ENCODE measurements around the gene PSME1. TPM values are rescaled to one million over a fixed set of nuclear protein-coding genes. Genes with fewer than 3 reads are reported as not detected.
A peak's percentile ranks its signal among the peaks of the same experiment; 100 is the strongest.

The PSME1 gene
- total RNA-seq, 1 experiment from 2014 or later, result 57.9 TPM

DNA sequence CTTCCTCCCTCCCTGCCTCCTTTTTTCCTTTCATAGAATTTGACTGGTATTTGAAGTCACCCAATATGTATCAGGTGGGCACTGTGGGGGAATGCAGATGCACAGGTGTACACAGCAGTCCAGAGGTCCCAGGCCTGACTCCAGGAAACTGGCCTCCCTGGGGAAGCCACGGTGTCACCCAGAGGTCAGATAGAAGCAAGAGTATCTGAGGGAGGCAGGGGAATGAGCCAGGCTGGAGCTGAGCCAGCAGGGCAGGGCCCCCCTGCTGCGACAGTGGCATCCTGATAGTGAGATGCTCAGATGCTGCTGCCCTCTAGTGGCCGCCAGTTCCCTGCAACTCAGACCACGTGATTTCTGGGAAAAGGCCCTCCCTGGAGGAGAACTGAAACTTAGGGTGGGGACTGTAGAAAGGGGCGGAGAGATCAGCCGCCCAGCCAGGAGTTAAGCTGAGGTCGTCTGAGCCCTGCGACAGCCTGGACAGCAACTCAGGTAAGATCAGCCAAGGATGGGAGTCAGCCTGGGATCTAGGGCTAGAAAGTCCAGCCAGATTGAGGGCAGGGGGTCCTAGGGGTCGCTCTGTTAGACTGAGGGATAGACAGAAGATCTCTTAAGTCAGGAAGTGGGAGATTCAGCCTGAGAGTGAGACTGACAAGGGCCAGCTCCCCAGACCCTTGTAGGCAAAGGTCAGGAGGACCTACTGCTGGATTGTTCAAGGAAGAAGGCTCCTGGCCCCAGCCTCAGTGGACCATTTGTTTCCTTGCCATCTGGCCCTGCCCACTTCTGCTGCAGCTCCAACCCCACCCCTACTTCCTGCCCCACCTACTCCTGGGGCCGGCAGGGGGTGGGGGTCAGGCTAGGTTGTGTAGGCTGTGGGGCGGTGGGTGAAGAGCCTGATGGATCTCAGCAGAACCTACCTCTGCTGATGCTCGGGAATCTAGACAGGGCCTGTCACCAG lies 25.1 kb downstream of the PSME1 start, which contains the start of gene IRF9:
TSS of gene IRF9 (plus strand) at position 416 of the 955 bp plus-strand sequence. CDS start 880 bp downstream, outside the sequence.
- in situ Hi-C loops (cut with HindIII; ENCODE audit: low sequenced_read_pairs), result no loop called here
- peak; percentile 90 for DNase-seq (ENCODE audit: low spot score)

DNA sequence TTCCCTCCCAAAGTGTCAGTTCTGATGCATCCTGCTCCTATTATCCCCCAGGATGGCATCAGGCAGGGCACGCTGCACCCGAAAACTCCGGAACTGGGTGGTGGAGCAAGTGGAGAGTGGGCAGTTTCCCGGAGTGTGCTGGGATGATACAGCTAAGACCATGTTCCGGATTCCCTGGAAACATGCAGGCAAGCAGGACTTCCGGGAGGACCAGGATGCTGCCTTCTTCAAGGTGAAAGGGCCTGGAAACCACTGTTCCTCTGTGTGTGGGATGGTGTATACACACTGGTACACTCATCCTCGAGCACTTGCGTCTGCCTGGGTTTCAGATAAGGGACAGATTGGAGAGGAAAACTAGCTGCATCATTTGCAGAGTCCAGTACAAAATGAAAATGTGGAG lies 26.1 kb downstream of the PSME1 start:
- DNase-seq (ENCODE audit: low spot score), result no peak
- in situ Hi-C loops (cut with HindIII; ENCODE audit: low sequenced_read_pairs), result no loop called here

DNA sequence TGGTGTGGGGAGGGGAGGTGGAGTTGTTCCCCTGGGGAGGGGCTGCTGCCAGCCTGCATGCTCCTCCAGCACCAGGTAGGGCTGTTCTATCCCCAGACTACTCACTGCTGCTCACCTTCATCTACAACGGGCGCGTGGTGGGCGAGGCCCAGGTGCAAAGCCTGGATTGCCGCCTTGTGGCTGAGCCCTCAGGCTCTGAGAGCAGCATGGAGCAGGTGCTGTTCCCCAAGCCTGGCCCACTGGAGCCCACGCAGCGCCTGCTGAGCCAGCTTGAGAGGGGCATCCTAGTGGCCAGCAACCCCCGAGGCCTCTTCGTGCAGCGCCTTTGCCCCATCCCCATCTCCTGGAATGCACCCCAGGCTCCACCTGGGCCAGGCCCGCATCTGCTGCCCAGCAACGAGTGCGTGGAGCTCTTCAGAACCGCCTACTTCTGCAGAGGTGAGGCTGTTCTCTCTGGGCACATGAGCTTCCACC lies 28.6 kb downstream of the PSME1 start:
- DNase-seq (ENCODE audit: low spot score), result no peak

DNA sequence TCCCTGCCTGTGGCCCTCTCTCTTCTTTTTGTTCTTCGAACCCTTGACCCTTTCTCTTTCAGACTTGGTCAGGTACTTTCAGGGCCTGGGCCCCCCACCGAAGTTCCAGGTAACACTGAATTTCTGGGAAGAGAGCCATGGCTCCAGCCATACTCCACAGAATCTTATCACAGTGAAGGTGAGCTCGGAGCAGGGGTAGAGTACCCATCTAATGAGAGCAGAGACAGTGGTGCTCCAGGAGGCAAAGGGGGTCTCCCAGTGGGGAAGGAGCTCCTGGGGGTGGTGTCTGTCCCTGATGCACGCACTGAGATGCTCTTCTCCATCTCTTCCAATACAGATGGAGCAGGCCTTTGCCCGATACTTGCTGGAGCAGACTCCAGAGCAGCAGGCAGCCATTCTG lies 29.8 kb downstream of the PSME1 start:
- in situ Hi-C loops (cut with HindIII; ENCODE audit: low sequenced_read_pairs), result no loop called here
- DNase-seq (ENCODE audit: low spot score), result no peak

More for the DNA sequence above, 28.6 kb downstream of the PSME1 start:
- in situ Hi-C loops (cut with HindIII; ENCODE audit: low sequenced_read_pairs), result no loop called here

DNA sequence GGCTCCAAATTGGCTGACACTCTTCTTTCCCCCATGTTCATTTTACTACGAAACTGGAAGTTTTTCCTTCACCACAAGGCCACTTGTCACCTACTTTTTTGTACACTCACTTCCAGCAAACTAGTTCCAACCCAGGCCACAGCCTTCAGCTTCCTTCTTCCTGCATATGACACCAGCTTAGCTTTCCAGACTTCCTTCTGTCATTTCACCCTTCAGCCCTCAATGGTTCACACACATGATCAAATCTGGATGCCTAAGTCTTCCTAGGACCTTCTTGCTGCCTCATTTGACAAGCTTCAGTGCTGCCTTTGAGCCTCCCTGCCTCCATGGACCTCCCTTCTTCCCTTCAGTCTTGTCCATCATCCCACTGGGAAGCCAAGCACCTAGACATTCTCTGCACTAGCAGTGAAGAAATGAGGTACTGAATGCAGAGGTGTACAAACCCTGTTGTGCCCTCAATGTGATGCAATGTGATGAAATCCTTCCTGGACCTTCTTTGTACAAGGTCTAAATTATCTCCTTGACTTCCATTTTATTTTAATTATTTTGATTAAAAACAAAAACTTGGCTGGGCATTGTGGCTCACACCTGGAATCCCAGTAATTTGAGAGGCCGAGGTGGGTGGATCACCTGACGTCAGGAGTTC lies 31.6 kb downstream of the PSME1 start:
- no peak for DNase-seq (ENCODE audit: low spot score)
- in situ Hi-C loops (cut with HindIII; ENCODE audit: low sequenced_read_pairs), result no loop called here

DNA sequence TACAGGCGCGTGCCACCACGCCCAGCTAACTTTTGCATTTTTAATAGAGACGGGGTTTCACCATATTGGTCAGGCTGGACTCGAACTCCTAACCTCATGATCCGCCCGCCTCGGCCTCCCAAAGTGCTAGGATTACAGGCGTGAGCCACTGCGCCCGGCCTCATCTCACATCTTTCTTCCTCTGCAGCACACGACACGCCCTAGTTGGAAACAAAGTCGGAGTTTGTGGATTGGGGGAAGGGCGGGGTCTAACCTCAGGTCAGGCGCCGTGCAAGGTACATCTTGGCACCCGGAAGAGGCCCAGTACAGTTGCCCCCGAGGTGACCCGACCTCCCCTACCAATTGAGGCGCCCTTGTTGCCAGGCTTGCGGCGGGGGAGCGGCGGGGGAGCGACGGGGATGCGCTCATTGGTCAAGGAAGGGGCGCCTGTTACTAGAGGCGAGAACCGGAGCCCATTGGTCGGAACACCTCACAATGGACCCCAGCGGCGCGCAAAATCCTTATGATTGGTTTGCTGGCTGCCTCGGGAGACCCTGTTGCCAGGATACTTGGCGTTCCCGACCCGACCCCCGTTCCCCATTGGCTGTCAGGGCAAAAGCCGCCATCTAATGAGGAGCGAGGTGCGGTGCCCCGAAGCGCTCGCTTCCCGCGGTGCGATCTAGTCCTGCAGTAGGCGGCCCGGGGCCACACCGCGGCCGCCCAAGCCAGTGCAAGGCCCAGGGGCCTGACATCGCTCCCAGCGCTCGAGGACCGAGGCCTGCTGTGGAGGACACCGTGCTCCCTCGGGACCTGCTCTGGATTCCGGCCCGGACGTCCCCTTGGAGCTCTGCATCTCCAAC lies 35.6 kb downstream of the PSME1 start, which contains the start of gene REC8:
TSS of gene REC8 (plus strand) at position 659 of the 839 bp plus-strand sequence. CDS start 473 bp downstream, outside the sequence.
- in situ Hi-C loops (cut with HindIII; ENCODE audit: low sequenced_read_pairs), result no loop called here
- DNase-seq (ENCODE audit: low spot score), result peak; percentile 97

DNA sequence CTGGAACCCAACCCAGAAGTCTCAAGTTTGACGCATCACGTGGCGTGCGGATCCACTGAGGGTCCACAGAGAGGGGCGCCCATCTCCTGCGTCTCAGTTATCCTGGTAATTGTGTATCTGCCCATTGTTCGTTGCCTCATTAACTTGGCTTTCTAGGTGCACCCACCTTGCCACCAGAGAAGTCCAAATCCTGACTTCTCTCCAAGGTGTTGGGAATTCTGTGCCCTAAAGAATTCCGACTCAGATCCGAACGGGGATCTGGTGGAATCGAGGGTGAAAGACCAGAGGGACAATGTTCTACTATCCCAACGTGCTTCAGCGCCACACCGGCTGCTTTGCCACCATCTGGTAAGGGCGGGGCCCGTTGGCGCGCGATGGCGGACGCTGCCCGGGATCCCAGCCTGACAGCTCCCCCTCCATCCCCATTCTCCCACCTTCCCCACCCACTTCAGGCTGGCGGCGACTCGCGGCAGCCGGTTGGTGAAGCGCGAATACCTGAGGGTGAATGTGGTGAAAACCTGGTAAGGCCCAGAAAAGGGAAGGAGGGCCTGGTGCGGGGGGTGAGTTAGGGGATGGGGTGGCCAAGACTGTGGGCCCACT lies 36.4 kb downstream of the PSME1 start:
- in situ Hi-C loops (cut with HindIII; ENCODE audit: low sequenced_read_pairs), result no loop called here
- DNase-seq (ENCODE audit: low spot score), result peak; percentile 39

DNA sequence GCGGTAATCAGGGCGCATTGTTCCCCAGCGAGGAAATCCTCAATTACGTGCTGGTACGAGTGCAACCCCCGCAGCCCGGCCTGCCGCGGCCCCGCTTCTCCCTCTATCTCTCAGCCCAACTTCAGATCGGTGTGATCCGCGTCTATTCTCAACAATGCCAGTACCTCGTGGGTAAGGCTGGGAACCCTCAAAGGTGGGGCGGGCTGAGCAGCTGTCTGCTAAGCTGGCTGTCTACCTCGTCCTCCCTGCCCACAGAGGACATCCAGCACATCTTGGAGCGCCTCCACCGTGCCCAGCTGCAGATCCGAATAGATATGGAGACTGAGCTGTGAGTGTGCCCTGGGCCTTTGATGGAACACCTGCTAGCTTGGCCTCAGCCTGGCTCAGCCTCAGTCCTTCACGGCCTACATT lies 36.9 kb downstream of the PSME1 start:
- peak; percentile 43 for DNase-seq (ENCODE audit: low spot score)
- in situ Hi-C loops (cut with HindIII; ENCODE audit: low sequenced_read_pairs), result no loop called here

DNA sequence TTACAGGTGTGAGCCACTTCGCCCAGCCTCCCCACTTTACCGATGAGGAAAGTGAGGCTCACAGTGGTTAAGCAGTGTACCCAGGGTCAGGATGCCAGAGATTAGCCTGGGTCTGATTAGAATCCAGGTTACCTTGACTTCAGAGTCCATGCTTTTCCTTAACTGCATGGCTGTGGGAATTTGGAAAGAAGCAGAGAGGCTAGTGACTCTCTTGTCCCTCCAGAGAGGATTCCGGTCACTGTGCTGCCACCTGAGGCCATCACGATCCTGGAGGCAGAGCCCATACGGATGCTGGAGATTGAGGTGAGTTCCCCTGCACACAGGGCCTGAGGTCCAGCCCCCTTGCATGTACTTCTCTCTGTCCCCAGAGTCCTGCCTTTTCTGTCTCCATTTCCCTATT lies 40.6 kb downstream of the PSME1 start:
- no peak for DNase-seq (ENCODE audit: low spot score)
- in situ Hi-C loops (cut with HindIII; ENCODE audit: low sequenced_read_pairs), result no loop called here

DNA sequence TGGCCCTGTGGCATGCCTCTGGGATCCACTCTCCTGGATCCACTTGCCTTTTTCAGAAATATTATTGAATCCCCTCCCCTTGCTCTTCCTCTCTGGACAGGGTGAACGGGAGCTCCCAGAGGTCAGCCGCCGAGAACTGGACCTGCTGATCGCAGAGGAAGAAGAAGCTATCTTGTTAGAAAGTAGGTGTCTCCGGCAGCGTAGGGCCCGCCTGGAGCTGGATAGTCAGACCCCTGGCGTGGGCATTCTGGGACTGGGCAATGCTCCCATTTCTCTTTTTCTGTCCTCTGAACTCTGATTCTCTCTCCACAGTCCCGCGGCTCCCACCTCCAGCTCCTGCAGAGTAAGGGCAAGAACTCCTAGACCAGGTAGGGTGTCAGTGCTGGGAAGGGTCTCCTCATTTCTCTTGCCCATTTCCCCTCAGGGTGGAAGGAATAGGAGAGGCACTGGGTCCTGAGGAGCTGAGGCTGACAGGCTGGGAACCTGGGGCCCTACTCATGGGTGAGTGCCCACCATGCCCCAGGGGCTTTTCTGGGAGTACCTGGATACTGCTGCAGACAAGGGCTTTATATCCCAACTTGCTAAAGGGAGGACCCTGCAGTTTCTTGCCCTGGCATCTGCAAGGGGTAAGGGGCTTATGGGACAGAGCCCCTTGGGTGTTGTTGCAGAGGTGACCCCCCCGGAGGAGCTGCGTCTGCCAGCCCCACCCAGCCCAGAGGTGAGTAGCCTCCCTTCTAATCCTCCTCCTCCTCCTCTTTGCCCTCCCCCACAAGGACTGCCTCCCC lies 41.2 kb downstream of the PSME1 start:
- in situ Hi-C loops (cut with HindIII; ENCODE audit: low sequenced_read_pairs), result no loop called here
- DNase-seq (ENCODE audit: low spot score), result no peak

DNA sequence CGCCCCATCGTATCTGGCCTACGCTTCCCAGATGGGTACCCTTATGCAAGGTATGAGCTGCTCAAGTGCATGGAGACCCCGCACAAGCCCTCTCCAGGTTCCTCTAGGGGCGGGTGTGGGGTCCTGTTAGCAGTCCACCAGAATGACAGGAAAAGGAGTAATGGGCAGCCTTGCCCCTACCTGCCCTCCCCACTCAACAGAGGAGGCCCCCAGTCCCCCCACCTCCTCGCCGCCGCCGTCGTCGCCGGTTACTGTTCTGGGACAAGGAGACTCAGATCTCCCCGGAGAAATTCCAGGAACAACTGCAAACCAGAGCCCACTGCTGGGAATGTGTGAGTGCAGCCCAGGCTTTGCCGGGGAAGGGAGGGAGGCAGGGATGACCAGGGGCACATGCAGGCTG lies 41.9 kb downstream of the PSME1 start:
- in situ Hi-C loops (cut with HindIII; ENCODE audit: low sequenced_read_pairs), result no loop called here
- DNase-seq (ENCODE audit: low spot score), result no peak

DNA sequence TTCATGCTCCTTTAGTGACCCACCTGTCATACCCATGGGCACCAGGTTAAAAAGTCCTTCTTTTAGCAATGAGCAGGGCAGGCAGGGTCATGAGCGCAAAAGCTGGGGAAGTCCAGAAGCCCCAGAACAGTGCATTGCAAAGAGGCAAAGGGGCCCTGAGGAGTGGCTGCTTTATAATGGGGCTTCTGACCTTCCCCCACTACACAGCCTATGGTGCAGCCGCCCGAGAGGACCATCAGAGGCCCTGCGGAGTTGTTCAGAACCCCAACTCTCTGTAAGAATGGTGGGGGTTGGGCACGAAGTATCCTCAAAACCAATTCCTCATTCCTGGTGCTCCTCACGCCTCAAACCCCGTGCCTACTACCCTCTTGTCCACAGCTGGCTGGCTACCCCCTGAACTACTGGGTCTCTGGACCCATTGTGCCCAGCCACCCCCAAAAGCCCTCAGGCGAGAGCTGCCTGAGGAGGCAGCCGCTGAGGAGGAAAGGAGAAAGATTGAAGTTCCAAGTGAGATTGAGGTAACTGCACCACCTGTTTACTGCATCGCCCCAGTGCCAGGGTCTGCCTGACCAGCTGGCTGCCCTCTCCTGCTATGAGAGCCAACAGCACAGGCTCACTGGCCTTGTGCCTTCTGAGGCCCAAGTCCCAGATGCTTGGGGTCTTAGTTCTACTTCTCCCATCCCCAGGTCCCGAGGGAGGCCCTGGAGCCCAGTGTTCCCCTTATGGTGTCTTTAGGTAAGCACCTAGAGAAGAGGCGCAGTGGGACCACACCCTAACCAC lies 42.6 kb downstream of the PSME1 start:
- in situ Hi-C loops (cut with HindIII; ENCODE audit: low sequenced_read_pairs), result no loop called here
- no peak for DNase-seq (ENCODE audit: low spot score)

DNA sequence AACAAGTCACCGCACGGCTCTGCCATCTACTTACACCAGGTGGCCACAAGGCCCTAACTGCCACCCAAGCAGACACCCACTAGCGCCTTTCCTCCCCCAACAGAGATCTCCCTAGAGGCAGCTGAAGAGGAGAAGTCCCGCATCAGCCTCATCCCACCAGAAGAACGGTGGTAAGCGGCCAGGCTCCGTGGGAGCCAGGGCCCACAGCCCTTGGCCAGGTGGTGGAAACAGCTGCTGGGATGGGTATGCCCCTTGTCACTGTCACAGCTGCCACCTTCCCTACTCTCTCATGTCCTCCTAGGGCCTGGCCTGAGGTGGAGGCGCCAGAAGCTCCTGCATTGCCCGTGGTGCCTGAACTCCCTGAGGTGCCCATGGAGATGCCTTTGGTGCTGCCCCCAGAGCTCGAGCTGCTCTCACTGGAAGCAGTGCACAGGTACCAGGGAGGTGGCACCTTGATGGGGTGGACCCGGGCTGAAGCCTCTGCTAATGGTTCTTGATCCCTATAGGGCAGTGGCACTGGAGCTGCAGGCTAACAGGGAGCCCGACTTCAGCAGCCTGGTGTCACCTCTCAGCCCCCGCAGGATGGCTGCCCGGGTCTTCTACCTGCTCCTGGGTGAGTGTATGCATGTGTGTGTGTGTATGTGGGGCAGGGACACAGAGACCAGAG lies 43.4 kb downstream of the PSME1 start:
- in situ Hi-C loops (cut with HindIII; ENCODE audit: low sequenced_read_pairs), result no loop called here

DNA sequence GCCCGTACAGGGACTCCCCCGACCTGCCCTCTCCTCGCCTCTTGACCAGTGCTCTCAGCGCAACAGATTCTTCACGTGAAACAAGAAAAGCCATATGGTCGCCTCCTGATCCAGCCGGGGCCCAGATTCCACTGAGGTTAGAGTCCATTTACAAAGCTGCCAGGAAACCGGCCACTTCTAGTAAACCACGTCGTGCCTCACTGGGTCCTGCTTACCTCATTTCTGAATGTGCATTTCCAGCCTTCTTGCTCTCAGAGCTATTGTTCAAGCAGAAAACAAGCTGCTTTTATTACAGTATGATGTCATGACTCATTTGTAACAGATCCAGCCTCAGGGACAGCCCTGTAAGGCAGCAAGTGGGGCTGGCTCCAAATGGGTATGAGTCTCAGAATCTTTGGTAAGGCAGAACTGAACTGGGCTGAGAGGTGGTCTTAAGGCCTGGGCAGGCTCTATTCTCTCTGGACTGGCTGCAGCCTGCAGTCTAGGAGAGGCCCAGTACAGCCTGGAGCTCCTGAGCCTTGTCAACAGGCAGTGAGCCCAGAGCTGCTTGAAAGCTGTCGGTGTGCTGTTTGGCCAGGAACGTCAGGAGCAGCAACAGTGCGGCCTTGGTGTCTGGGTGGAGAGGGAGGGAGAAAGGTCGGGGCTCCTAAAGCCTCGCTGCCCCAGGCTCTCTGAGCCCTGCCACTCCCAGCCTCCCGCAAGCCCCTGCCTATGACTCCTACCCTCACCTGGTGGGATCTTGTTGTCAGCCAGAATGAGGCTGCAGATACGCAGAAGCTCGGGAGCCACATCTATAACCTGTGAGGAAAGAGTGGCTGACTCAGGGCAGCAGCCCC lies 44.2 kb downstream of the PSME1 start:
- in situ Hi-C loops (cut with HindIII; ENCODE audit: low sequenced_read_pairs), result no loop called here
- DNase-seq (ENCODE audit: low spot score), result peak; percentile 61

More for the DNA sequence above, 43.4 kb downstream of the PSME1 start:
- DNase-seq (ENCODE audit: low spot score), result no peak

DNA sequence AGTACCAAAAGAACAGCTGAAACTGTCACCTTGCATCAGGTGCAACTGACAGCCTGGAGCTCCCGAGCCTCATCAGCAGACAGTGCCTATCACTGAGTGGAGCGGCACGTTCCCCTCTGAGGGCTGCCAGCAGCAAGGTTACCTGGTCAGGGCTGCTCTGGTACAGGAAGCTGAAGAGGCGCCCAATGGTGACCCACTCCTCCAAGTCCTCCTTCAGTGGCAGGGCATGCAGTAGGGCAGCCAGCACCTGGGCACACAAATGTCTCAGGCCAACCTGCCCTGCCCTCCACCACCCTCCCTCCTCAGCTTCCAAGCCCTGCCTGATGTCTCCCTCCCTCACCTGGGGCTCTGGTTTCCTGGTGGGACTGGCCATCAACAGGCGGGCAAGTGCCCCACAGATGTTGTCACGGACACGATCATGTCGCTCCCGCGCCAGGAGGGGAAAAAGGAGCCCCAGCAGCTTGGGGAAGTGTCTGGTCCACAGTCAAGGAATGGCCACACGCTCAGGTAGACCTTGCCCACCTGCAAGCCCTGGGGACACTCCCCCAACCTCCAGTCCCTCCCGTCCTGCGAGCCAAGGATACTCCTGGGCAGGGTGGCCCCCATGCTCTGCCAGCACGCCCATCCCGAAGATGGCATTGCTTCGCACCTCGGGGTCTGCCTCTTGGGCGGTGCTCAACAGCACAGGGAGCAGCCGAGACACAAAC lies 45.5 kb downstream of the PSME1 start:
- no peak for DNase-seq (ENCODE audit: low spot score)
- in situ Hi-C loops (cut with HindIII; ENCODE audit: low sequenced_read_pairs), result no loop called here

All from G401 (cell line).